ENCODE results near the gene TMEM63B.

The TMEM63B gene

DNA sequence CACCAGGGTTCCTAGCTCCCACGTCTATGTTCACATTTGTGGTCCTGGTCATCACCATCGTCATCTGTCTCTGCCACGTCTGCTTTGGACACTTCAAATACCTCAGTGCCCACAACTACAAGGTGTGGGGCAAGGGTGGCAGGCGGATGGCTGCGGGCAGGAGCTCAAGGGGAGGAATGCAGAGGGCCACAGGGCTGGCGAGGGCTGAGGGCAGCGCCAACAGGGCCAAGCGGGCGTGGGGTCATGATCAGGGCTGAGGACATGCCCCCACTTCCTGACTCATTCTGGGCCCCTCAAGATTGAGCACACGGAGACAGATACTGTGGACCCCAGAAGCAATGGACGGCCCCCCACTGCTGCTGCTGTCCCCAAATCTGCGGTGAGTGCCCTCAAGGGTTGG lies 26.7 kb downstream of the TMEM63B start:
- no peak overlapping the region for H3K4me3 ChIP-seq (ENCODE audit: low read depth, low read length)
- TF ChIP-seq, protein P1, sequence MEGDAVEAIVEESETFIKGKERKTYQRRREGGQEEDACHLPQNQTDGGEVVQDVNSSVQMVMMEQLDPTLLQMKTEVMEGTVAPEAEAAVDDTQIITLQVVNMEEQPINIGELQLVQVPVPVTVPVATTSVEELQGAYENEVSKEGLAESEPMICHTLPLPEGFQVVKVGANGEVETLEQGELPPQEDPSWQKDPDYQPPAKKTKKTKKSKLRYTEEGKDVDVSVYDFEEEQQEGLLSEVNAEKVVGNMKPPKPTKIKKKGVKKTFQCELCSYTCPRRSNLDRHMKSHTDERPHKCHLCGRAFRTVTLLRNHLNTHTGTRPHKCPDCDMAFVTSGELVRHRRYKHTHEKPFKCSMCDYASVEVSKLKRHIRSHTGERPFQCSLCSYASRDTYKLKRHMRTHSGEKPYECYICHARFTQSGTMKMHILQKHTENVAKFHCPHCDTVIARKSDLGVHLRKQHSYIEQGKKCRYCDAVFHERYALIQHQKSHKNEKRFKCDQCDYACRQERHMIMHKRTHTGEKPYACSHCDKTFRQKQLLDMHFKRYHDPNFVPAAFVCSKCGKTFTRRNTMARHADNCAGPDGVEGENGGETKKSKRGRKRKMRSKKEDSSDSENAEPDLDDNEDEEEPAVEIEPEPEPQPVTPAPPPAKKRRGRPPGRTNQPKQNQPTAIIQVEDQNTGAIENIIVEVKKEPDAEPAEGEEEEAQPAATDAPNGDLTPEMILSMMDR (IDR thresholded peaks at IDR 0.05; ENCODE audit: borderline replicate concordance, insufficient read depth, low read depth, low read length): no peak

GRCh38 chr6:44156494-44157151 lies 29.3 kb downstream of the TMEM63B start:
- TF ChIP-seq, protein P1 (IDR thresholded peaks at IDR 0.05; ENCODE audit: borderline replicate concordance, insufficient read depth, low read depth, low read length): no peak
- no peak overlapping the region for H3K4me3 ChIP-seq (ENCODE audit: low read depth, low read length)

- H3K4me3 ChIP-seq (ENCODE audit: low read depth, low read length): no peak overlapping the region
- TF ChIP-seq, protein P1 (IDR thresholded peaks at IDR 0.05; ENCODE audit: borderline replicate concordance, insufficient read depth, low read depth, low read length): no peak
These were observed 29.8 kb downstream of the TMEM63B start for GRCh38 chr6:44157152-44157521.

DNA sequence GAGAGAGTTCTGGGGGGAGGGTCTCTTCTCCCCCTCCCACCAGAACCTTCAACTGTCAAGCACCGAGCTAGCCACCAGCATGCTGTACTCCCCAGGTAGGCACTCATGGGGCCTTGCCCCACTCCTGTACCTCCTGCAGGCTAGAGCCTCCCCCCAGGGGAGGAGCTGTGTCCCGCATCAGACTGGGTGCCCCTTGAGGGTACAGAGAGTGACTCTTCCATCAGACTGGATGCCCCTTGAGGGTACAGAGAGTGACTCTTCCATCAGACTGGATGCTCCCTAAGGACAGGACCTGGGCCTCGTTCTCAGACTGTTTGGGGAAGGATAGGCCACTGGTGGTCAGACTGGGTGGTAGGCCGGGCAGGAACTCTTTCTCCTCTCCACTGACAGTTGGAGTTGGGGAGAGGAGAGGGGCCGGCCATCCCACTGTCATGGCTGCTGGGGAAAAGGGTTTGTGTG lies 31.4 kb downstream of the TMEM63B start, which contains the start of gene CAPN11:
TSS of gene CAPN11 (plus strand) at position 51 of the 459 bp plus-strand sequence. CDS start at position 80, 29 bp downstream.
- TF ChIP-seq, protein P1 (IDR thresholded peaks at IDR 0.05; ENCODE audit: borderline replicate concordance, insufficient read depth, low read depth, low read length): no peak
- no peak within 1 kb of the TSS for H3K4me3 ChIP-seq (ENCODE audit: low read depth, low read length)

DNA sequence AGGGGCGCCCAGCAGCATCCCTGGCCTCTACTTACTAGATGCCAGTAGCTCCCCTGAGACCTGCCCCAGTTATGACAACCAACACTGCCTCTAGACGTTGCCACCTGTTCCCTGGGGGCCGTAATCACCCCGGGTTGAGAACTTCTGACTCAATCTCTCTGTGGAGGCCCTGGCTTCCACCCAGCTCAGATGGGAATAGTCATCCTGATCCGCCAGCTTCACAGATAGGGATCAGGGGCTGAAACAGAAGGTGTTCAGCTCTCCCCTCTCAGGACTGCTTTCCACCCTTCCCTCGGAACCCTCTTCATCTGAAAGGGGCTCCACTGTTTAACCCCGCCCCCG lies 34.6 kb downstream of the TMEM63B start:
- H3K4me3 ChIP-seq (ENCODE audit: low read depth, low read length): no peak overlapping the region
- TF ChIP-seq, protein P1 (IDR thresholded peaks at IDR 0.05; ENCODE audit: borderline replicate concordance, insufficient read depth, low read depth, low read length): no peak

DNA sequence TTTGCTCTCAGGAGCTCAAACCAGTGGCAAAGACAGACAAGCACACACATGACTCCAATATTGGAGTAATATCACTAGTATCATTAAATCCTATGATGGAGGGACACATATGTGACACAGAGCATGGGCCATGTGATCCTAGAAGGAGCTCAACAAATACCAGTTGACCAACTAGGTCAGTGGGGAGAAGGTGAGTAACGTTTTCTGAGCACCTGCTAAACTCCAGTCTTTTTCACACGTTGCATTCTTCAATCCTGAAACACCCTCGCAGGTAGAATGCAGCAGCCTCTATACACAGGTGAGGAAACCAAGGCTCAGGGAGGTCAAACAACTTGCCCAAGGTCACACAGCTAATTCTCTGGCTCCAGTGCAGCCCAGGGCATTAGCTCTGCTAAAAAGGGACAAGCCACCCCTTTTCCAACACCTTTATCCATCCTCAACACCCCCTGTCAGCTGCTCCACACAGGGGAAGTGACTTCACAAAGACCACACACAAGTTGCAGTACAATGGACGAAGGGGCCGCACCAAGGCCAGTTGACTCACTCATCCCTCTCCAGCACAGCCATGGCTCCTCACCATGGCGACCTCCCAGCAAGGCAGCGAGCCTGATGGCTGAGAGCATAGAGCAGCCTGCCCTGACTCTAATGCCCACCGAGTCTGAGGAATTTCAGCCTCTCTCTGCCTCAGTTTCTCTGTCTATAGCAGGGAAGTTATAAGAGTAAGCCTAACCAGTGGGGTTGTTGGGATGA lies 35.7 kb downstream of the TMEM63B start:
- TF ChIP-seq, protein P1 (IDR thresholded peaks at IDR 0.05; ENCODE audit: borderline replicate concordance, insufficient read depth, low read depth, low read length): no peak
- no peak overlapping the region for H3K4me3 ChIP-seq (ENCODE audit: low read depth, low read length)

DNA sequence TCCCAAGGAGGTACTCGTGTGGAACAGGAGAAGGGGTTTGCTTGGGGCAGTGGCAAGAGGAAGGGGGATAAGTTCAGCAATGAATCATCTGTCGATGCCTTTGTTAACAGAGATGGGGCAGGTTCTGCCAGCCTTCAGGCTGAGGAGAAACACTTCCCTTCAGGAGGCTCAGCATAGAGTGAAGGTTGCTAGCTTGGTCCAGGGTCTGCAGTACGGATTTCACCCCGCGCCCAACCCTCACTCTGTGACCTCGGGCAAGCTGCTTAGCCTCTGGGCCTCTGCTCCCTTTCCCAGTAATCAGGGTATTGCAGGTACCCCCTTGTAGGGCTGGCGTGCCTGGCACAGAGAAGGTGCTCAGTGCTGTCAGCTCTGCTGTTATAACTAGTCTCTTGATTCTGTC lies 38.8 kb downstream of the TMEM63B start:
- TF ChIP-seq, protein P1 (IDR thresholded peaks at IDR 0.05; ENCODE audit: borderline replicate concordance, insufficient read depth, low read depth, low read length): no peak
- no peak overlapping the region for H3K4me3 ChIP-seq (ENCODE audit: low read depth, low read length)
